HCT116 (cell line): ENCODE results near the gene CTSE.

Source experiments
- CBX3 ChIP-seq: IDR thresholded peaks from 2 replicates; pipeline ENCODE4 v1.6.1; 2012; ENCODE audit warnings: low read depth
- CEBPB ChIP-seq: IDR thresholded peaks from 2 replicates; pipeline ENCODE4 v1.6.1; 2012; ENCODE audit warnings: low read depth
- EZH2 ChIP-seq: fragments of 200-600 bp; sonication (generic); IDR thresholded peaks from 2 replicates; pipeline ENCODE4 v1.6.1; 2017; ENCODE audit warnings: antibody characterized with exemption, mixed run types
- EZH2phosphoT487 ChIP-seq: fragments of 200-600 bp; IDR thresholded peaks from 2 replicates; pipeline ENCODE4 v1.6.1; 2018; ENCODE audit warnings: antibody characterized with exemption, borderline replicate concordance
- JUND ChIP-seq: IDR thresholded peaks from 2 replicates; pipeline ENCODE4 v1.6.1; 2012
- POLR2A ChIP-seq: IDR thresholded peaks from 2 replicates; pipeline ENCODE4 v1.7.0; 2011; ENCODE audit warnings: borderline replicate concordance; ENCODE audit not compliant: insufficient read depth, insufficient read length; ENCODE audit errors: extremely low read depth
- POLR2AphosphoS5 ChIP-seq: IDR thresholded peaks from 2 replicates; pipeline ENCODE4 v1.6.1; 2011; ENCODE audit warnings: mild to moderate bottlenecking, low read depth, low read length, moderate library complexity
- RAD21 ChIP-seq: IDR thresholded peaks from 2 replicates; pipeline ENCODE4 v1.6.1; 2012; ENCODE audit warnings: low read depth, mild to moderate bottlenecking
- SP1 ChIP-seq: IDR thresholded peaks from 2 replicates; pipeline ENCODE4 v1.6.1; 2012; ENCODE audit warnings: low read depth
- ZFX ChIP-seq: fragments of 450-650 bp; IDR thresholded peaks from 2 replicates; pipeline ENCODE4 v1.6.1; 2017
- ZNF274 ChIP-seq: fragments of 200-500 bp; sonication (Bioruptor generic); IDR thresholded peaks from 2 replicates; pipeline ENCODE4 v1.6.1; 2014; ENCODE audit warnings: mild to moderate bottlenecking, low read depth, low read length, inconsistent platforms
- TF ChIP-seq, protein P1 (sequence below): IDR thresholded peaks from 2 replicates; pipeline ENCODE4 v1.6.1; 2012
- TF ChIP-seq, protein P2 (sequence below), 3 experiments: fragments of 200-600 bp in 1 of 3; sonication (generic) in 1 of 3; IDR thresholded peaks in 2 of 3; conservative IDR thresholded peaks in 1 of 3; 2 replicates each; pipeline ENCODE4 v1.5.1; 2012 to 2017; ENCODE audit warnings: low read depth in 2 of 3, low read length in 2 of 3, antibody characterized with exemption in 1 of 3, borderline replicate concordance in 1 of 3, control low read depth in 1 of 3, mild to moderate bottlenecking in 1 of 3, mixed read lengths in 1 of 3, mixed run types in 1 of 3, moderate library complexity in 1 of 3; ENCODE audit not compliant: insufficient read depth in 1 of 3

GRCh38 chr1:206049919-206050600 is 26.4 kb upstream of the CTSE start:
- TF ChIP-seq SP1 (no peak), ZFX (no peak), POLR2AphosphoS5 (no peak), EZH2phosphoT487 (no peak), RAD21 (no peak), ZNF274 (no peak), CEBPB (no peak), JUND (no peak), CBX3 (no peak), POLR2A (no peak), EZH2 (no peak)
- TF ChIP-seq, protein P1, sequence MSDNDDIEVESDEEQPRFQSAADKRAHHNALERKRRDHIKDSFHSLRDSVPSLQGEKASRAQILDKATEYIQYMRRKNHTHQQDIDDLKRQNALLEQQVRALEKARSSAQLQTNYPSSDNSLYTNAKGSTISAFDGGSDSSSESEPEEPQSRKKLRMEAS, result no peak
- TF ChIP-seq, protein P2, sequence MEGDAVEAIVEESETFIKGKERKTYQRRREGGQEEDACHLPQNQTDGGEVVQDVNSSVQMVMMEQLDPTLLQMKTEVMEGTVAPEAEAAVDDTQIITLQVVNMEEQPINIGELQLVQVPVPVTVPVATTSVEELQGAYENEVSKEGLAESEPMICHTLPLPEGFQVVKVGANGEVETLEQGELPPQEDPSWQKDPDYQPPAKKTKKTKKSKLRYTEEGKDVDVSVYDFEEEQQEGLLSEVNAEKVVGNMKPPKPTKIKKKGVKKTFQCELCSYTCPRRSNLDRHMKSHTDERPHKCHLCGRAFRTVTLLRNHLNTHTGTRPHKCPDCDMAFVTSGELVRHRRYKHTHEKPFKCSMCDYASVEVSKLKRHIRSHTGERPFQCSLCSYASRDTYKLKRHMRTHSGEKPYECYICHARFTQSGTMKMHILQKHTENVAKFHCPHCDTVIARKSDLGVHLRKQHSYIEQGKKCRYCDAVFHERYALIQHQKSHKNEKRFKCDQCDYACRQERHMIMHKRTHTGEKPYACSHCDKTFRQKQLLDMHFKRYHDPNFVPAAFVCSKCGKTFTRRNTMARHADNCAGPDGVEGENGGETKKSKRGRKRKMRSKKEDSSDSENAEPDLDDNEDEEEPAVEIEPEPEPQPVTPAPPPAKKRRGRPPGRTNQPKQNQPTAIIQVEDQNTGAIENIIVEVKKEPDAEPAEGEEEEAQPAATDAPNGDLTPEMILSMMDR (IDR thresholded peaks at IDR 0.05 in 2 of 3, conservative IDR thresholded peaks at IDR 0.05 in 1 of 3; ENCODE audit: borderline replicate concordance in 1 of 3, insufficient read depth in 1 of 3, low read depth in 2 of 3, low read length in 2 of 3), result no peak
